WTC11 (cell line): ENCODE results near the gene LYZ. TPM values are rescaled to one million over a fixed set of nuclear protein-coding genes. Genes with fewer than 3 reads are reported as not detected.

Experiments used
- ATAC-seq: fragments of 200-7000 bp; cut with Tn5 transposase; 2 replicates; pipeline ENCODE4 v1.10.0; 2021; ENCODE audit warnings: mild to moderate bottlenecking, moderate library complexity
- CTCF ChIA-PET: fragments of 300-600 bp; sonication (Branson Sonifier 250); formaldehyde crosslinking; loops from one replicate; lab custom pipeline; 2021; ENCODE audit warnings: antibody characterized with exemption; lab: Charles Lee
- POLR2A ChIA-PET: fragments of 350-600 bp; sonication (Branson Sonifier 250); formaldehyde crosslinking; loops from one replicate; lab custom pipeline; 2021; ENCODE audit warnings: antibody characterized with exemption; lab: Charles Lee
- DNase-seq: peaks from one replicate; pipeline ENCODE4 v3.0.0; 2021; ENCODE audit warnings: low spot score
- H3K27ac Mint-ChIP-seq: 2 replicates; pipeline ENCODE4 v1.8.0; 2021; ENCODE audit warnings: mixed read lengths
- H3K27me3 Mint-ChIP-seq: 2 replicates; pipeline ENCODE4 v1.8.0; 2021; ENCODE audit warnings: low read depth, mild to moderate bottlenecking, moderate library complexity, mixed read lengths
- H3K36me3 Mint-ChIP-seq: 2 replicates; pipeline ENCODE4 v1.8.0; 2021; ENCODE audit warnings: mixed read lengths
- H3K4me1 Mint-ChIP-seq: 2 replicates; pipeline ENCODE4 v1.8.0; 2022; ENCODE audit warnings: mixed read lengths
- H3K4me3 Mint-ChIP-seq: 2 replicates; pipeline ENCODE4 v1.8.0; 2021; ENCODE audit warnings: mild to moderate bottlenecking, moderate library complexity, mixed read lengths
- H3K9me3 Mint-ChIP-seq: 2 replicates; pipeline ENCODE4 v1.8.0; 2021; ENCODE audit warnings: mixed read lengths
- CBFB ChIP-seq: sonication (generic); formaldehyde crosslinking; IDR thresholded peaks from 2 replicates; pipeline ENCODE4 v1.8.1; 2022; ENCODE audit warnings: mild to moderate bottlenecking, low read depth, missing genetic modification reagents
- ERG ChIP-seq: fragments of 250-450 bp; sonication (Bioruptor Pico); IDR thresholded peaks from 2 replicates; pipeline ENCODE4 v1.8.0; 2021; ENCODE audit warnings: mild to moderate bottlenecking
- FOXJ3 ChIP-seq: sonication (generic); formaldehyde crosslinking; IDR thresholded peaks from 2 replicates; pipeline ENCODE4 v1.9.0; 2021; ENCODE audit warnings: missing genetic modification reagents, mild to moderate bottlenecking, borderline replicate concordance
- NFYB ChIP-seq: sonication (generic); formaldehyde crosslinking; conservative IDR thresholded peaks from 2 replicates; pipeline ENCODE4 v1.8.0; 2022; ENCODE audit warnings: low read depth, missing genetic modification reagents
- PRRX2 ChIP-seq: fragments of 250-450 bp; sonication (Bioruptor Pico); IDR thresholded peaks from 2 replicates; pipeline ENCODE4 v1.8.0; 2021; ENCODE audit warnings: mild to moderate bottlenecking
- TCF7 ChIP-seq: sonication (generic); formaldehyde crosslinking; IDR thresholded peaks from 2 replicates; pipeline ENCODE4 v1.8.0; 2022; ENCODE audit warnings: mild to moderate bottlenecking, low read depth, missing genetic modification reagents, moderate library complexity
- USF2 ChIP-seq: sonication (generic); formaldehyde crosslinking; IDR thresholded peaks from 2 replicates; pipeline ENCODE4 v1.8.1; 2023; ENCODE audit warnings: mild to moderate bottlenecking, missing genetic modification reagents, moderate library complexity
- ZNF219 ChIP-seq: sonication (generic); formaldehyde crosslinking; IDR thresholded peaks from 2 replicates; pipeline ENCODE4 v1.8.0; 2023; ENCODE audit warnings: missing genetic modification reagents, mild to moderate bottlenecking, borderline replicate concordance
- ZNF232 ChIP-seq: sonication (generic); formaldehyde crosslinking; IDR thresholded peaks from 2 replicates; pipeline ENCODE4 v1.8.0; 2022; ENCODE audit warnings: mild to moderate bottlenecking, missing genetic modification reagents
- ZNF281 ChIP-seq: sonication (generic); formaldehyde crosslinking; IDR thresholded peaks from 2 replicates; pipeline ENCODE4 v1.8.0; 2023; ENCODE audit warnings: mild to moderate bottlenecking, missing genetic modification reagents
- ZNF317 ChIP-seq: sonication (generic); formaldehyde crosslinking; IDR thresholded peaks from 2 replicates; pipeline ENCODE4 v1.8.1; 2023; ENCODE audit warnings: low read depth, mild to moderate bottlenecking, moderate library complexity, missing genetic modification reagents, borderline replicate concordance
- total RNA-seq: library from RNA; stranded (reverse); gene quantifications from 3 replicates; pipeline ENCODE4 v1.2.3, GENCODE V29; 2021
- TF ChIP-seq, protein P1 (sequence below): sonication (generic); formaldehyde crosslinking; IDR thresholded peaks from 2 replicates; pipeline ENCODE4 v1.8.0; 2022; ENCODE audit warnings: mild to moderate bottlenecking, missing genetic modification reagents
- TF ChIP-seq, protein P2 (sequence below): sonication (generic); formaldehyde crosslinking; IDR thresholded peaks from 2 replicates; pipeline ENCODE4 v1.8.0; 2023; ENCODE audit warnings: missing genetic modification reagents, mild to moderate bottlenecking, borderline replicate concordance
- TF ChIP-seq, protein P3 (sequence below): sonication (generic); formaldehyde crosslinking; IDR thresholded peaks from 2 replicates; pipeline ENCODE4 v1.8.1; 2022; ENCODE audit warnings: mild to moderate bottlenecking, moderate library complexity, missing genetic modification reagents

LYZ gene
- total RNA-seq, 1 experiment from 2014 or later = 1.0 TPM

GRCh38 chr12:69383074-69383473 is 34.9 kb downstream of the LYZ start:
- no peaks in the 10 kb centered on the region for H3K4me1 Mint-ChIP-seq
- no peak for ATAC-seq

More at GRCh38 chr12:69383074-69383473, 34.9 kb downstream of the LYZ start:
- Mint-ChIP-seq H3K9me3 (no peaks in the 10 kb centered on the region), H3K27ac (no peak overlapping the region), H3K4me3 (no peak overlapping the region), H3K36me3 (peaks cover 48% of the 10 kb centered on the region), H3K27me3 (no peaks in the 10 kb centered on the region)
- no peak for DNase-seq
- TF ChIP-seq ZNF317 (CRISPR knock-in tag) (no peak), ZNF219 (no peak), TCF7 (CRISPR knock-in tag) (no peak), ZNF281 (CRISPR knock-in tag) (no peak), FOXJ3 (CRISPR knock-in tag) (no peak), ZNF232 (no peak), PRRX2 (CRISPR knock-in tag) (no peak), ERG (CRISPR knock-in tag) (no peak), USF2 (CRISPR knock-in tag) (no peak), NFYB (no peak), CBFB (no peak)
- TF ChIP-seq, protein P1, sequence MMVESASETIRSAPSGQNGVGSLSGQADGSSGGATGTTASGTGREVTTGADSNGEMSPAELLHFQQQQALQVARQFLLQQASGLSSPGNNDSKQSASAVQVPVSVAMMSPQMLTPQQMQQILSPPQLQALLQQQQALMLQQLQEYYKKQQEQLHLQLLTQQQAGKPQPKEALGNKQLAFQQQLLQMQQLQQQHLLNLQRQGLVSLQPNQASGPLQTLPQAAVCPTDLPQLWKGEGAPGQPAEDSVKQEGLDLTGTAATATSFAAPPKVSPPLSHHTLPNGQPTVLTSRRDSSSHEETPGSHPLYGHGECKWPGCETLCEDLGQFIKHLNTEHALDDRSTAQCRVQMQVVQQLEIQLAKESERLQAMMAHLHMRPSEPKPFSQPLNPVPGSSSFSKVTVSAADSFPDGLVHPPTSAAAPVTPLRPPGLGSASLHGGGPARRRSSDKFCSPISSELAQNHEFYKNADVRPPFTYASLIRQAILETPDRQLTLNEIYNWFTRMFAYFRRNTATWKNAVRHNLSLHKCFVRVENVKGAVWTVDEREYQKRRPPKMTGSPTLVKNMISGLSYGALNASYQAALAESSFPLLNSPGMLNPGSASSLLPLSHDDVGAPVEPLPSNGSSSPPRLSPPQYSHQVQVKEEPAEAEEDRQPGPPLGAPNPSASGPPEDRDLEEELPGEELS (CRISPR knock-in tag) = no peak
- TF ChIP-seq, protein P2, sequence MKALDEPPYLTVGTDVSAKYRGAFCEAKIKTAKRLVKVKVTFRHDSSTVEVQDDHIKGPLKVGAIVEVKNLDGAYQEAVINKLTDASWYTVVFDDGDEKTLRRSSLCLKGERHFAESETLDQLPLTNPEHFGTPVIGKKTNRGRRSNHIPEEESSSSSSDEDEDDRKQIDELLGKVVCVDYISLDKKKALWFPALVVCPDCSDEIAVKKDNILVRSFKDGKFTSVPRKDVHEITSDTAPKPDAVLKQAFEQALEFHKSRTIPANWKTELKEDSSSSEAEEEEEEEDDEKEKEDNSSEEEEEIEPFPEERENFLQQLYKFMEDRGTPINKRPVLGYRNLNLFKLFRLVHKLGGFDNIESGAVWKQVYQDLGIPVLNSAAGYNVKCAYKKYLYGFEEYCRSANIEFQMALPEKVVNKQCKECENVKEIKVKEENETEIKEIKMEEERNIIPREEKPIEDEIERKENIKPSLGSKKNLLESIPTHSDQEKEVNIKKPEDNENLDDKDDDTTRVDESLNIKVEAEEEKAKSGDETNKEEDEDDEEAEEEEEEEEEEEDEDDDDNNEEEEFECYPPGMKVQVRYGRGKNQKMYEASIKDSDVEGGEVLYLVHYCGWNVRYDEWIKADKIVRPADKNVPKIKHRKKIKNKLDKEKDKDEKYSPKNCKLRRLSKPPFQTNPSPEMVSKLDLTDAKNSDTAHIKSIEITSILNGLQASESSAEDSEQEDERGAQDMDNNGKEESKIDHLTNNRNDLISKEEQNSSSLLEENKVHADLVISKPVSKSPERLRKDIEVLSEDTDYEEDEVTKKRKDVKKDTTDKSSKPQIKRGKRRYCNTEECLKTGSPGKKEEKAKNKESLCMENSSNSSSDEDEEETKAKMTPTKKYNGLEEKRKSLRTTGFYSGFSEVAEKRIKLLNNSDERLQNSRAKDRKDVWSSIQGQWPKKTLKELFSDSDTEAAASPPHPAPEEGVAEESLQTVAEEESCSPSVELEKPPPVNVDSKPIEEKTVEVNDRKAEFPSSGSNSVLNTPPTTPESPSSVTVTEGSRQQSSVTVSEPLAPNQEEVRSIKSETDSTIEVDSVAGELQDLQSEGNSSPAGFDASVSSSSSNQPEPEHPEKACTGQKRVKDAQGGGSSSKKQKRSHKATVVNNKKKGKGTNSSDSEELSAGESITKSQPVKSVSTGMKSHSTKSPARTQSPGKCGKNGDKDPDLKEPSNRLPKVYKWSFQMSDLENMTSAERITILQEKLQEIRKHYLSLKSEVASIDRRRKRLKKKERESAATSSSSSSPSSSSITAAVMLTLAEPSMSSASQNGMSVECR = no peak
- TF ChIP-seq, protein P3, sequence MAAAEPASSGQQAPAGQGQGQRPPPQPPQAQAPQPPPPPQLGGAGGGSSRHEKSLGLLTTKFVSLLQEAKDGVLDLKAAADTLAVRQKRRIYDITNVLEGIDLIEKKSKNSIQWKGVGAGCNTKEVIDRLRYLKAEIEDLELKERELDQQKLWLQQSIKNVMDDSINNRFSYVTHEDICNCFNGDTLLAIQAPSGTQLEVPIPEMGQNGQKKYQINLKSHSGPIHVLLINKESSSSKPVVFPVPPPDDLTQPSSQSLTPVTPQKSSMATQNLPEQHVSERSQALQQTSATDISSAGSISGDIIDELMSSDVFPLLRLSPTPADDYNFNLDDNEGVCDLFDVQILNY (CRISPR knock-in tag) = no peak
- ChIA-PET POLR2A (no interaction called here), CTCF (no interaction called here)
